CD4-positive, alpha-beta T cell (primary cell): ENCODE data around the gene DNAH6. TPM values are rescaled to one million over a fixed set of nuclear protein-coding genes. Genes with fewer than 3 reads are reported as not detected.

Source experiments
- ATAC-seq: fragments of 200-7000 bp; cut with Tn5 transposase; one replicate; pipeline ENCODE4 v1.10.0; 2022; ENCODE audit warnings: mild to moderate bottlenecking; ENCODE audit not compliant: poor library complexity
- CTCF ChIA-PET: fragments of 350-600 bp; sonication (Branson Sonifier 250); formaldehyde crosslinking; loops from one replicate; lab custom pipeline; 2021; ENCODE audit warnings: antibody characterized with exemption, inconsistent platforms; lab: Charles Lee
- POLR2A ChIA-PET: fragments of 350-600 bp; sonication (Branson Sonifier 250); formaldehyde crosslinking; loops from one replicate; lab custom pipeline; 2021; ENCODE audit warnings: antibody characterized with exemption, inconsistent platforms; lab: Charles Lee
- DNase-seq, 14 experiments: peaks; one replicate each; pipeline ENCODE4 v3.0.0-alpha.2; 2013 to 2020; ENCODE audit warnings: mixed read lengths in 2 of 14
- H3K27ac ChIP-seq, 2 donors: one replicate each; pipeline versions ENCODE4 v1.5.1 to v1.7.0; 2013; ENCODE audit warnings: low read length in 2 of 2, low read depth in 1 of 2, mild to moderate bottlenecking in 1 of 2
- H3K27me3 ChIP-seq, 2 experiments: 1 replicate in 1 of 2; 2 replicates in 1 of 2; pipeline versions ENCODE4 v1.6.1 to v1.7.0; 2013; ENCODE audit warnings: low read length in 2 of 2, control low read depth in 1 of 2, mild to moderate bottlenecking in 1 of 2, moderate library complexity in 1 of 2; ENCODE audit not compliant: insufficient read depth in 2 of 2, control insufficient read depth in 1 of 2
- H3K36me3 ChIP-seq: one replicate; pipeline ENCODE4 v1.6.1; 2013; ENCODE audit warnings: low read length, control low read depth; ENCODE audit not compliant: insufficient read depth
- H3K4me1 ChIP-seq: one replicate; pipeline ENCODE4 v1.6.1; 2013; ENCODE audit warnings: low read length, control low read depth; ENCODE audit not compliant: insufficient read depth
- H3K4me3 ChIP-seq: one replicate; pipeline ENCODE4 v1.5.1; 2013; ENCODE audit warnings: mild to moderate bottlenecking, low read length, moderate library complexity
- H3K9me3 ChIP-seq, 2 experiments: 1 replicate in 1 of 2; 2 replicates in 1 of 2; pipeline versions ENCODE4 v1.6.1 to v1.7.0; 2013; ENCODE audit warnings: low read length in 2 of 2, mild to moderate bottlenecking in 2 of 2, control low read depth in 1 of 2, moderate library complexity in 1 of 2; ENCODE audit not compliant: control insufficient read depth in 1 of 2, insufficient read depth in 1 of 2
- H3K27ac Mint-ChIP-seq: one replicate; pipeline ENCODE4 v1.8.0; 2020; ENCODE audit warnings: mixed read lengths
- H3K27me3 Mint-ChIP-seq: one replicate; pipeline ENCODE4 v1.8.0; 2021; ENCODE audit warnings: mixed read lengths
- H3K36me3 Mint-ChIP-seq: one replicate; pipeline ENCODE4 v1.8.0; 2021; ENCODE audit warnings: low read depth, mixed read lengths
- H3K4me1 Mint-ChIP-seq: one replicate; pipeline ENCODE4 v1.8.0; 2021; ENCODE audit warnings: low read depth, mixed read lengths
- H3K4me3 Mint-ChIP-seq: one replicate; pipeline ENCODE4 v1.8.0; 2020; ENCODE audit warnings: mild to moderate bottlenecking, mixed read lengths
- H3K9me3 Mint-ChIP-seq: one replicate; pipeline ENCODE4 v1.8.0; 2020; ENCODE audit warnings: mixed read lengths
- intact Hi-C, 2 experiments: fragments of 100-400 bp; cut with DNase I in 1 of 2; cut with micrococcal nuclease in 1 of 2; formaldehyde crosslinking; loops; one replicate each; pipeline versions ENCODE4 v1.15.1 to v1.9.0; 2023 to 2025; cut with DNase I, micrococcal nuclease
- total RNA-seq, 174 experiments: library from RNA in 2 of 174; stranded (reverse) in 2 of 174; gene quantifications; one replicate each; pipeline ENCODE4 v1.2.3 and lab custom pipeline; 2021 to 2026
- TF ChIP-seq, protein P1 (sequence below): fragments of 200-600 bp; IDR thresholded peaks from one replicate; pipeline ENCODE4 v1.8.0; 2022; ENCODE audit warnings: antibody characterized with exemption, mild to moderate bottlenecking

DNAH6 gene
- total RNA-seq, 2 experiments from 2014 or later: 0.59 to 1.2 TPM

DNA sequence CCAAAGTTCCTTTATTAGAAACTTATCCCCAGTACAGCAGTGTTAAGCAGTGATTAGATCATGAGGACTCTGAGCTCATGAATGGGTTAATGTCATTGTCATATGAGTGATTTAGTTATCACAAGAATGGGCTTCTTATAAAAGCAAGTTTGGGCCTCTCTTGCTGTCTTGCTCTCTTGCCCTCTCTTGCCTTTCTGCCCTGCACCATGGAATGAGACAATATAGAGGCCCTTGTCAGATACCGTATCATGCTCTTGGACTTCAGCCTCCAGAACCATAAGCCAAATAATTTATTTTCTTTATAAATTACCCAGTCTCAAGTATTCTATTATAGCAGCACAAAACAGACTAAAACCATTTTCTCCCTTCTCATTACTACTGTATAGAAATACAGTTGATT, 238.8 kb downstream of the DNAH6 start:
- TF ChIP-seq, protein P1, sequence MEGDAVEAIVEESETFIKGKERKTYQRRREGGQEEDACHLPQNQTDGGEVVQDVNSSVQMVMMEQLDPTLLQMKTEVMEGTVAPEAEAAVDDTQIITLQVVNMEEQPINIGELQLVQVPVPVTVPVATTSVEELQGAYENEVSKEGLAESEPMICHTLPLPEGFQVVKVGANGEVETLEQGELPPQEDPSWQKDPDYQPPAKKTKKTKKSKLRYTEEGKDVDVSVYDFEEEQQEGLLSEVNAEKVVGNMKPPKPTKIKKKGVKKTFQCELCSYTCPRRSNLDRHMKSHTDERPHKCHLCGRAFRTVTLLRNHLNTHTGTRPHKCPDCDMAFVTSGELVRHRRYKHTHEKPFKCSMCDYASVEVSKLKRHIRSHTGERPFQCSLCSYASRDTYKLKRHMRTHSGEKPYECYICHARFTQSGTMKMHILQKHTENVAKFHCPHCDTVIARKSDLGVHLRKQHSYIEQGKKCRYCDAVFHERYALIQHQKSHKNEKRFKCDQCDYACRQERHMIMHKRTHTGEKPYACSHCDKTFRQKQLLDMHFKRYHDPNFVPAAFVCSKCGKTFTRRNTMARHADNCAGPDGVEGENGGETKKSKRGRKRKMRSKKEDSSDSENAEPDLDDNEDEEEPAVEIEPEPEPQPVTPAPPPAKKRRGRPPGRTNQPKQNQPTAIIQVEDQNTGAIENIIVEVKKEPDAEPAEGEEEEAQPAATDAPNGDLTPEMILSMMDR: no peak
- no peak for DNase-seq
- no peaks in the 10 kb centered on the region for H3K36me3 Mint-ChIP-seq
- intact Hi-C loops: no loop called here
- no peak overlapping the region for H3K4me3 Mint-ChIP-seq
- H3K9me3 ChIP-seq: no peaks in the 10 kb centered on the region
- no peaks in the 10 kb centered on the region for H3K27me3 Mint-ChIP-seq
- peaks cover 34% of the 10 kb centered on the region for H3K4me1 Mint-ChIP-seq
- no peaks in the 10 kb centered on the region for H3K27me3 ChIP-seq
- H3K27ac ChIP-seq: no peak overlapping the region
- no peaks in the 10 kb centered on the region for H3K9me3 Mint-ChIP-seq
- POLR2A ChIA-PET: no interaction called here
- no peaks in the 10 kb centered on the region for H3K36me3 ChIP-seq
- no peaks in the 10 kb centered on the region for H3K4me1 ChIP-seq
- no peak overlapping the region for H3K27ac Mint-ChIP-seq
- H3K4me3 ChIP-seq: no peak overlapping the region
- CTCF ChIA-PET: no interaction called here
- ATAC-seq: no peak

DNA sequence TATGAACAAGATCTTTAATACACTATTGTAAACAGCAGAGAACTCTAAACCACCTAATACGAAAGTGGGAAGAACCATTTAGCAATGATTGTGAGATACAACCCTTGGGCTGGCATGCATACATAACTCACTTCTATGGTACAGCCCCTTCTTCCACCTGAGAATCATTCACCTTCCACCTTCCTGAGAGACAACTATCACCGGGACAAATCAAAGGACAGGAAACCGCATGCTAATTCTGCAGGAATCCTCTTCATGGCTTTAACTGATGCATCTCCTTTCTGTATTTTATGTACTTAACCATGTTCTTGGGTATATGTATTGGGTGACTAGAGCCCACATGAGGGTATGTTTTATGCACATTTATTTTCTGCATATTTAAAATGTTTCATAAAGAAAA, 241.3 kb downstream of the DNAH6 start:
- POLR2A ChIA-PET: no interaction called here
- H3K4me1 ChIP-seq: no peaks in the 10 kb centered on the region
- DNase-seq (no peak), ATAC-seq (no peak)
- Mint-ChIP-seq H3K9me3 (no peaks in the 10 kb centered on the region), H3K36me3 (no peaks in the 10 kb centered on the region), H3K27ac (no peak overlapping the region), H3K4me1 (peaks cover 51% of the 10 kb centered on the region), H3K27me3 (no peaks in the 10 kb centered on the region), H3K4me3 (no peak overlapping the region)
- no peaks in the 10 kb centered on the region for H3K36me3 ChIP-seq
- no peaks in the 10 kb centered on the region for H3K9me3 ChIP-seq
- no peaks in the 10 kb centered on the region for H3K27me3 ChIP-seq
- intact Hi-C loops: no loop called here
- TF ChIP-seq, protein P1: no peak
- H3K27ac ChIP-seq: no peak overlapping the region
- CTCF ChIA-PET: no interaction called here
- H3K4me3 ChIP-seq: no peak overlapping the region

DNA sequence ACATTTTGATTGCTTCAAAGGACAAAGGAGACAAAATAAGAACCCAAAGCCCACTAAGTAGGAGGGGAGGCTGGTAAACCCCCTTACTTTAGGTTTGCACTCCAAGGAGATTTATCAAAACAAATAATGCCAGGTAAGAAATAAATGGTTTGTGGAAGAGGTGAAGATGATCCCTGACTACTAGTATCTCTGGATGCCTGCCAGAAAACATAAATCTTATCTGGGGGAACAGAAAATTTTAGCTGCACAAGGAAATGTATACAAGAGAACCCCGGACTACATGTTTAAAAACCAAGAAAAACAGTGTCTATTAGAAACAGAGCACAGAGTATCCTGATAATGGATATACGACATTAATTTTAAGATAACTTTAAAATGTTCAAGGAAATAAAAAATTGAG, 250.5 kb downstream of the DNAH6 start:
- Mint-ChIP-seq H3K4me1 (peaks cover 25% of the 10 kb centered on the region), H3K9me3 (peaks cover 8% of the 10 kb centered on the region), H3K36me3 (peaks cover 30% of the 10 kb centered on the region), H3K27ac (no peak overlapping the region), H3K4me3 (no peak overlapping the region), H3K27me3 (no peaks in the 10 kb centered on the region)
- peaks cover 10 to 19% of the 10 kb centered on the region in 2 experiments for H3K9me3 ChIP-seq
- ATAC-seq (no peak), DNase-seq (no peak)
- intact Hi-C loops: no loop called here
- no peak overlapping the region for H3K27ac ChIP-seq
- no peaks in the 10 kb centered on the region for H3K4me1 ChIP-seq
- ChIA-PET POLR2A (no interaction called here), CTCF (no interaction called here)
- TF ChIP-seq, protein P1: no peak
- no peaks in the 10 kb centered on the region for H3K27me3 ChIP-seq
- H3K4me3 ChIP-seq: no peak overlapping the region
- no peaks in the 10 kb centered on the region for H3K36me3 ChIP-seq
